Measurements from ENCODE around the gene PRKCQ. TPM values are rescaled to one million over a fixed set of nuclear protein-coding genes. Genes with fewer than 3 reads are reported as not detected.

The PRKCQ gene
- total RNA-seq, 4 donors from 2014 or later = 0.21 to 0.30 TPM; not detected in 2

- peaks cover 0 to 18% (median 3%) of the 10 kb centered on the region in 4 donors for H3K9me3 ChIP-seq
- H3K4me1 ChIP-seq = peaks cover 0 to 7% (median 0%) of the 10 kb centered on the region in 4 donors
- no peaks in the 10 kb centered on the region for H3K27me3 ChIP-seq
- H3K4me3 ChIP-seq = no peak overlapping the region
- TF ChIP-seq EP300 (IDR thresholded peaks at IDR 0.05) = no peak
- no peak for TF ChIP-seq CTCF (IDR thresholded peaks at IDR 0.05)
- no peak for TF ChIP-seq POLR2A (IDR thresholded peaks at IDR 0.05)
- DNase-seq (ENCODE audit: low spot score in 2 of 2) = no peak
- WGBS, 2 donors = 75 to 76% methylated on average over 5 of the region's 5 CpGs
- H3K27ac ChIP-seq = no peak overlapping the region
- H3K36me3 ChIP-seq = peaks cover 0 to 6% (median 0%) of the 10 kb centered on the region in 3 donors
Measured at GRCh38 chr10:6394084-6394483, 186.0 kb downstream of the PRKCQ start.

DNA sequence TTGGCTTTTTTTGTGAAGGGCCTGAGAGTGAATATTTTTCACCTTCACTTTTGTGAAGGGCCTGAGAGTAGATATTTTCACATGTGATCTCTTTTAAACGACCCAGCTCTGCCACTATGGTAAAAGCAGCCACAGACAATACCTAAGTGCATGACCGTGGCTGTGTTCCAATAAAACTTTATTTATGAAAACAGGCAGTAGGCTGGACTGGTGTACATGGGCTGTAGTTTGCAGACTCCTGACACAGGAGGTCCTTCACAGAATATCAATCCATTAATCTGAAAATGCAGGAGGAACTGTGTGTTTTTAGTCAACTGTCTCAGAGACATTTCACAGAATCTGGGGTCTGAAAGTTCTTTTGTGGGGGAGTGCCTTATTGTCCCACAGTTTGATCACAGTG, 186.9 kb downstream of the PRKCQ start:
- Histone ChIP-seq H3K27me3 (no peaks in the 10 kb centered on the region), H3K4me3 (no peak overlapping the region), H3K27ac (no peak overlapping the region), H3K9me3 (peaks cover 0 to 27% (median 3%) of the 10 kb centered on the region in 4 donors), H3K36me3 (peaks cover 0 to 6% (median 0%) of the 10 kb centered on the region in 3 donors), H3K4me1 (no peaks in the 10 kb centered on the region)
- no peak for DNase-seq (ENCODE audit: low spot score in 2 of 2)
- no peak for TF ChIP-seq EP300 (IDR thresholded peaks at IDR 0.05)
- TF ChIP-seq POLR2A (IDR thresholded peaks at IDR 0.05) = no peak
- no peak for TF ChIP-seq CTCF (IDR thresholded peaks at IDR 0.05)
- WGBS, 2 donors = 87% methylated on average over 2 of the region's 2 CpGs

DNA sequence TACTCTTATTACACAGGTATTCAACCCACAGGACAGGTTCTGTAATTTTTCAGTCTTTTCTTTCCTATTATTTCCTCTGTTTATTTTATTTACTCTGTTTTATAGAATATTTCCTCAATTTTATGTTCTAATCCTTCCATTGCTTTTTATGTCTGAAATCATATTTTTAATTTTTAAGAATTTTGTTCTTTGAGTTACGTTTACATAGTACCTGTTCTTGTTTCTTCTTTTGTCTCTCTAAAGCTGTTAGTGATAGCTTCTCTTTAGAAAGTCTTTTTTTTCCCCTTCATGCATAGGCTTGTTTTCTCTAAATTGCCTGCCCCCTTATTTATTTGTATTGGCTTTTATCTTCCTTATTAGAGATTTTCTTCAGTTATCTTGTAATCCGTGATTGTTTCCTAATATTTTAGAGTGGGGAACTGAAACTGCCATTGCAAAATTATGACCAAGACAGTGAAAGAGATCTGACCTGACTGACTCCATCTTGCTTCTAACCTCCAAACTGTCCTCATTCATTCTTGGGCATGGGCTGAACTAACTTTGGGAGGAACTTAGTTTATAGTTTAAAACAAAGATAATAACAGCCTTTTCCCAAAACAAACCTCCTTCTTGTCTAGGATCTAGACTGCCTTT, 189.7 kb downstream of the PRKCQ start:
- whole genome bisulfite sequencing, 2 donors = 88 to 89% methylated on average over 2 of the region's 2 CpGs

GRCh38 chr10:6388261-6388893, 191.7 kb downstream of the PRKCQ start:
- Histone ChIP-seq H3K4me3 (no peak overlapping the region), H3K4me1 (peaks cover 0 to 5% (median under 1%) of the 10 kb centered on the region in 4 donors), H3K36me3 (peaks cover 0 to 6% (median 0%) of the 10 kb centered on the region in 3 donors), H3K27ac (no peak overlapping the region), H3K27me3 (no peaks in the 10 kb centered on the region), H3K9me3 (peaks cover 0 to 31% (median 3%) of the 10 kb centered on the region in 4 donors)
- whole genome bisulfite sequencing, 2 donors = 59 to 76% methylated on average over 4 of the region's 4 CpGs
- TF ChIP-seq EP300 (IDR thresholded peaks at IDR 0.05) (no peak), POLR2A (IDR thresholded peaks at IDR 0.05) (no peak), CTCF (IDR thresholded peaks at IDR 0.05) (no peak)
- no peak for DNase-seq (ENCODE audit: low spot score in 2 of 2)

More for the DNA sequence above, 189.7 kb downstream of the PRKCQ start:
- Histone ChIP-seq H3K27ac (no peak overlapping the region), H3K27me3 (no peaks in the 10 kb centered on the region), H3K36me3 (peaks cover 0 to 6% (median 0%) of the 10 kb centered on the region in 3 donors), H3K4me3 (no peak overlapping the region), H3K9me3 (peaks cover 0 to 31% (median 3%) of the 10 kb centered on the region in 4 donors), H3K4me1 (no peaks in the 10 kb centered on the region)
- TF ChIP-seq POLR2A (IDR thresholded peaks at IDR 0.05) = no peak
- no peak for TF ChIP-seq EP300 (IDR thresholded peaks at IDR 0.05)
- no peak for TF ChIP-seq CTCF (IDR thresholded peaks at IDR 0.05)
- DNase-seq (ENCODE audit: low spot score in 2 of 2) = no peak

DNA sequence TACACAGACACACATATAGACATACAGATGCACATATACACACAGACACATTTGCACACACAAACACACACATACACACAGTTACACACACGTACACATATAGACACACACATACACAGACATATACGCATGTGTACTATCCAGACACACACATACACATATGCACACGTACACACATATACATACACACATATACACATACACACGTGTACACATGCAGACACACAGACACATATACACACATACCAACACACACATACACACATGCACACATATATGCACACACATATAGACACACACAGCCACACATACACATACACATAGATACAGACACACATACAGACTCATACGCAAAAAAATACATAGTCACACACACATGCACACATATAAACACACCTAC, 193.1 kb downstream of the PRKCQ start:
- H3K4me3 ChIP-seq = no peak overlapping the region
- peaks cover 0 to 31% (median 3%) of the 10 kb centered on the region in 4 donors for H3K9me3 ChIP-seq
- DNase-seq (ENCODE audit: low spot score in 2 of 2) = no peak
- H3K36me3 ChIP-seq = peaks cover 0 to 6% (median 0%) of the 10 kb centered on the region in 3 donors
- no peak overlapping the region for H3K27ac ChIP-seq
- TF ChIP-seq EP300 (IDR thresholded peaks at IDR 0.05) (no peak), CTCF (IDR thresholded peaks at IDR 0.05) (no peak), POLR2A (IDR thresholded peaks at IDR 0.05) (no peak)
- no peaks in the 10 kb centered on the region for H3K27me3 ChIP-seq
- peaks cover 0 to 20% (median 6%) of the 10 kb centered on the region in 4 donors for H3K4me1 ChIP-seq
- 92 to 94% methylated on average over 5 of the region's 5 CpGs for WGBS, 2 donors

Data from tibial nerve (tissue), 4 donors.